Prostate gland (tissue), 2 donors: Measurements from ENCODE around the gene TRUB1. TPM values are rescaled to one million over a fixed set of nuclear protein-coding genes. Genes with fewer than 3 reads are reported as not detected.
"Not testable (repeated sequence)": the region's sequence is repeated elsewhere in the genome, so short reads cannot be mapped to it uniquely, and the experiment has no call there.

Experiments used
- DNase-seq: peaks from one replicate; pipeline ENCODE4 v3.0.0-alpha.2; 2019; ENCODE audit warnings: low spot score
- H3K27ac ChIP-seq, 2 donors: fragments of 200-600 bp; sonication (generic); 2 replicates each; pipeline ENCODE4 v1.5.1; 2017 to 2019
- H3K27me3 ChIP-seq: fragments of 200-600 bp; sonication (generic); replicated peaks from 2 replicates; pipeline ENCODE4 v1.5.1; 2019; ENCODE audit not compliant: insufficient read depth
- H3K36me3 ChIP-seq, 2 donors: fragments of 200-600 bp; sonication (generic); 1 replicate in 1 of 2; 2 replicates in 1 of 2; pipeline versions ENCODE4 v1.5.1 to v1.8.1; 2017 to 2019
- H3K4me1 ChIP-seq: fragments of 200-600 bp; sonication (generic); replicated peaks from 2 replicates; pipeline ENCODE4 v1.5.1; 2019
- H3K4me3 ChIP-seq, 2 donors: fragments of 200-600 bp; sonication (generic); 2 replicates each; pipeline ENCODE4 v1.5.1; 2017 to 2019
- H3K9me3 ChIP-seq: fragments of 200-600 bp; sonication (generic); 2 replicates; pipeline ENCODE4 v1.5.1; 2017
- POLR2A ChIP-seq: fragments of 450-650 bp; IDR thresholded peaks from one replicate; pipeline ENCODE4 v1.6.1; 2016; ENCODE audit warnings: antibody characterized with exemption, mild to moderate bottlenecking
- POLR2AphosphoS5 ChIP-seq: sonication (generic); formaldehyde crosslinking; IDR thresholded peaks from one replicate; pipeline ENCODE4 v1.6.1; 2017; ENCODE audit warnings: antibody characterized with exemption
- WGBS: methylation state at CpG from one replicate; pipeline ENCODE4 v1.1.5; 2018; 5-methylcytosine and 5-hydroxymethylcytosine counted together
- intact Hi-C: fragments of 100-400 bp; cut with DNase I; formaldehyde crosslinking; loops from one replicate; pipeline ENCODE4 v1.14.2; 2022
- total RNA-seq, 2 donors: library from RNA; depleted of rRNA; stranded (reverse); fragments of >200 nt; gene quantifications; one replicate each; pipeline ENCODE4 v1.1.0, GENCODE V29; 2016
- TF ChIP-seq, protein P1 (sequence below), 4 experiments: fragments of 200-600 bp in 2 of 4; fragments of 450-650 bp in 2 of 4; sonication (generic) in 2 of 4; IDR thresholded peaks; 1 replicate in 3 of 4; 2 replicates in 1 of 4; pipeline ENCODE4 v1.5.1; 2016 to 2019; ENCODE audit warnings: antibody characterized with exemption in 4 of 4, mild to moderate bottlenecking in 2 of 4, moderate library complexity in 2 of 4

Gene TRUB1
- 10 to 100 TPM; 24.7 to 29.1 TPM for total RNA-seq

DNA sequence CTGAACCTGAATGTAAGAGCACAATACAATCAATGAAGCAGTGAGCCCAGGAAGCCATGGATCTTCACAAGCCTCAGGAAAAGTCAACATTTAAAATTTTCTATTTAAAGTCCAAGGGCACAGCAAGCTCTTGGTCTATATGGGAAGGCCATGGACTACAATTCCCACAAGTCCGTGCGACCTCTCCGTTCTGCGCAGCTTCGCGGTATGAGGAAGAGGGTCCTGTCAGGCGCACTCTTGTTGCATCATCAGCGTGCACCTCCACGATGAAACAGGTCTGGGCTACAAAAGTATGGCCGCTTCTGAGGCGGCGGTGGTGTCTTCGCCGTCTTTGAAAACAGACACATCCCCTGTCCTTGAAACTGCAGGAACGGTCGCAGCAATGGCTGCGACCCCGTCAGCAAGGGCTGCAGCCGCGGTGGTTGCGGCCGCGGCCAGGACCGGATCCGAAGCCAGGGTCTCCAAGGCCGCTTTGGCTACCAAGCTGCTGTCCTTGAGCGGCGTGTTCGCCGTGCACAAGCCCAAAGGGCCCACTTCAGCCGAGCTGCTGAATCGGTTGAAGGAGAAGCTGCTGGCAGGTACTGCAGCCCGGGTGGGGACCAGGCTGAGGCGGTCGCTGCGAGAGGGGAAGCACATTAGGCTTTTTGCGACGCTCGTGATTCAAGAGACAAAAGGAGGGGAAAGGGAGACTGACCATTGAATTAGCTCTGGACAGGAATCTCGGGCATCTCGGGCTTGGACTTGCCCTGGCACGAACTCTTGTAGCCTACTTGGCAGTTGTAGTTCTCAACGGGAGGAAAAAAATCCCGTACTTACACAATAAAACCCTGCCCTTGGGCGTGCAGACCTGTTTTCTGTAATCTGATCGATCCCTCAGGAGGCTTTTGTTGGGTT is at the start of gene TRUB1:
Gene TRUB1, plus strand, starts transcription at position 234 of the 894 bp plus-strand sequence. Its CDS starts 59 bp downstream, at position 293.
- DNase-seq, result peak; percentile 97
- Histone ChIP-seq H3K36me3 (peaks cover 0 to 7% of the 10 kb centered on the region in 2 donors), H3K9me3 (no peaks in the 10 kb centered on the region), H3K4me1 (no peaks in the 10 kb centered on the region), H3K27me3 (no peaks in the 10 kb centered on the region), H3K4me3 (peak within 1 kb of the TSS; percentile 87 to 94), H3K27ac (peak within 1 kb of the TSS; percentile 58 to 69)
- TF ChIP-seq, protein P1, sequence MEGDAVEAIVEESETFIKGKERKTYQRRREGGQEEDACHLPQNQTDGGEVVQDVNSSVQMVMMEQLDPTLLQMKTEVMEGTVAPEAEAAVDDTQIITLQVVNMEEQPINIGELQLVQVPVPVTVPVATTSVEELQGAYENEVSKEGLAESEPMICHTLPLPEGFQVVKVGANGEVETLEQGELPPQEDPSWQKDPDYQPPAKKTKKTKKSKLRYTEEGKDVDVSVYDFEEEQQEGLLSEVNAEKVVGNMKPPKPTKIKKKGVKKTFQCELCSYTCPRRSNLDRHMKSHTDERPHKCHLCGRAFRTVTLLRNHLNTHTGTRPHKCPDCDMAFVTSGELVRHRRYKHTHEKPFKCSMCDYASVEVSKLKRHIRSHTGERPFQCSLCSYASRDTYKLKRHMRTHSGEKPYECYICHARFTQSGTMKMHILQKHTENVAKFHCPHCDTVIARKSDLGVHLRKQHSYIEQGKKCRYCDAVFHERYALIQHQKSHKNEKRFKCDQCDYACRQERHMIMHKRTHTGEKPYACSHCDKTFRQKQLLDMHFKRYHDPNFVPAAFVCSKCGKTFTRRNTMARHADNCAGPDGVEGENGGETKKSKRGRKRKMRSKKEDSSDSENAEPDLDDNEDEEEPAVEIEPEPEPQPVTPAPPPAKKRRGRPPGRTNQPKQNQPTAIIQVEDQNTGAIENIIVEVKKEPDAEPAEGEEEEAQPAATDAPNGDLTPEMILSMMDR (IDR thresholded peaks at IDR 0.05), result no peak
- TF ChIP-seq POLR2A (peak; percentile 47), POLR2AphosphoS5 (peak; percentile 99)
- intact Hi-C loops, result loop anchor here (5.0 kb wide), 1 partner anchor 116 kb away; the partner anchor contains the start of gene FHIP2A
- under 1% methylated on average over 46 of the region's 46 CpGs for WGBS

DNA sequence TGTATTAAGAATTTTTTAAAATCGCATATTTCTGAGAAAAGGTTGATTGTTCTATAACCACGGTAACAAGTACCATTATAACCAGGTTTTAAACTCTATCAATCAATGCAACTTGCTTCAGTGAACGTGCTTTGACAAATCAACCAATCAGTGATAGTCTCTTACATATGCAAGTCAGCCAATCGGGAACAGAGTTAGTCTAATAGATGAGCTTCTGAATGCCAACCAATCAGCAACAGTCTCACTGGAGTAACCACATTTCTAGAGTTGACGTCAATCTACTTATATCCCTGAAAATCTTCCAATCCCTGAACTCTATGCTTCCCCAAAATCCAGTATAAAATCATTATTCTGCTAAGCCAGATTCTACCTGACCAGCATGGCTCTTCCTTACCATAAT is 44.7 kb upstream of the TRUB1 start:
- Histone ChIP-seq H3K4me1 (no peaks in the 10 kb centered on the region), H3K4me3 (no peak overlapping the region), H3K9me3 (no peaks in the 10 kb centered on the region), H3K36me3 (no peaks in the 10 kb centered on the region), H3K27me3 (no peaks in the 10 kb centered on the region), H3K27ac (no peak overlapping the region)
- intact Hi-C loops, result no loop called here
- no peak for DNase-seq
- WGBS, result 73% methylated on average over 5 of the region's 5 CpGs
- TF ChIP-seq POLR2A (no peak), POLR2AphosphoS5 (no peak)
- TF ChIP-seq, protein P1 (IDR thresholded peaks at IDR 0.05), result no peak

DNA sequence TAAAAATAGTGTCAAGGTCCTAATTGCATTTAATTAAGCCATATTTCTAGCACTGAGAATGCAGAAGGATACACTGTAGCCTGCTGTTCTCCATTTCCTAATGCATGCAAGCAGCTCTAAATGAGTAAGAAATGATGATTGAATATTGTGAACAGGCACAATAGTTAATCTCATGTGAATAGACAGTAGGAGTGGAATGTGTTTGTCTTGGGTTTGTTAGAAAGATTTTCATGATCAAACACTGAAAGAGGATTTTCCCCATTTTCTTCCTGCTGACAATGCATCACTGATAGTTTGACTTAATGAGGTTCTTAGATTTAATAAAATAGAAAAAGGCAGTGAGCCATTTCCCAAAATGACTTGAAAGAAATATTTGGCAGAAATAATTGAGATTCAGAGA is 43.1 kb upstream of the TRUB1 start:
- Histone ChIP-seq H3K4me1 (no peaks in the 10 kb centered on the region), H3K4me3 (no peak overlapping the region), H3K36me3 (no peaks in the 10 kb centered on the region), H3K27me3 (no peaks in the 10 kb centered on the region), H3K9me3 (no peaks in the 10 kb centered on the region), H3K27ac (no peak overlapping the region)
- DNase-seq, result no peak
- no peak for TF ChIP-seq POLR2A
- TF ChIP-seq, protein P1 (IDR thresholded peaks at IDR 0.05), result no peak
- TF ChIP-seq POLR2AphosphoS5, result no peak
- intact Hi-C loops, result no loop called here

DNA sequence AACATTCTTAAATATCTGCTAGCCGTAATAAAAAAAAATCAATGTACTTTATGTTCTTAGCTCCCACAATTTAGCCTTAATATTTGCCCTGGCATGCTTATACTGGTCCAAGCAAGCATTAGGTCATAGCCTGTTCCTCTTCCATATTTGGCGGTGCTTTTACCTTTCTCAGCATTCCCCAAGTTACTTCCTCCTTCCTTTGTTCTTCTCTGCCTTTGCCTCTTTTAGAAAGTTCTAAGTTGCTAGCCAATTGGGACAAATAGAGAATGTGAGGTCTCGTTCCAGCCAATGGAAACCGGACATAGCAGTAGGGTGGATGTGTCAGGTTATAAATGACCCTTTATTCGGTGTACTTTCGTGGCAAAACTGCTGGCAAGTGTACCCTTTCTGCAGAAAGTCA is 41.0 kb upstream of the TRUB1 start:
- H3K27ac ChIP-seq, H3K4me1 ChIP-seq, intact Hi-C loops, H3K36me3 ChIP-seq, H3K9me3 ChIP-seq, H3K4me3 ChIP-seq, H3K27me3 ChIP-seq, DNase-seq: not testable (repeated sequence)
- 62% methylated on average over 6 of the region's 6 CpGs for WGBS

DNA sequence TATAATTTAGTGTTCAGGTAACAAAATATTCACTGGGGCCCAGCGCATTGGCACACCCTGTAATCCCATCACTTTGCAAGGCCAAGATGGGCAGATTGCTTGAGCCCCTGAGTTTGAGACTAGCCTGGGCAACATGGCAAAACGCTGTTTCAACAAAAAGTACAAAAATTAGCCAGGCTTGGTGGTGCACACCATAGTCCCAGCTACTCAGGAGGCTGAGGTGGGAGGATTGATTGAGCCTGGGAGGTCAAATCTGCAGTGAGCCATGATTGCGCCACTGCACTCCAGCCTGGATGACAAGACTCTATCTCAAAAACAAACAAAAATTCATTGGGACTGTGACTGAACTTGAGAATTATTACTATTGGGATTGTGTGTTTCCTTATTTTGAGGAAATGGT is 40.4 kb upstream of the TRUB1 start:
- H3K36me3 ChIP-seq, result no peaks in the 10 kb centered on the region
- H3K4me3 ChIP-seq, result no peak overlapping the region
- no peak for DNase-seq
- H3K27ac ChIP-seq, result no peak overlapping the region
- no peaks in the 10 kb centered on the region for H3K4me1 ChIP-seq
- intact Hi-C loops, result no loop called here
- TF ChIP-seq POLR2AphosphoS5 (no peak), POLR2A (no peak)
- TF ChIP-seq, protein P1 (IDR thresholded peaks at IDR 0.05), result no peak
- H3K27me3 ChIP-seq, result no peaks in the 10 kb centered on the region
- 97% methylated on average over 3 of the region's 3 CpGs for WGBS
- H3K9me3 ChIP-seq, result no peaks in the 10 kb centered on the region
